Activated T-cell treated with anti-CD3 and anti-CD28 coated beads, Interleukin-2, amount 50 U/mL, for 72 hours (primary cell): Measurements from ENCODE around the gene RBMS3. TPM values are rescaled to one million over a fixed set of nuclear protein-coding genes. Genes with fewer than 3 reads are reported as not detected.

ENCODE experiments used
- ATAC-seq, 2 donors: fragments of 150-1000 bp; cut with Tn5 transposase; replicated peaks in 1 of 2; 2 replicates each; pipeline ENCODE4 v1.10.0; 2021; ENCODE audit warnings: moderate library complexity in 2 of 2, mild to moderate bottlenecking in 1 of 2
- DNase-seq, 2 donors: peaks; one replicate each; pipeline ENCODE4 v3.0.0; 2021 to 2022; ENCODE audit warnings: mixed read lengths in 1 of 2
- H3K27ac Mint-ChIP-seq: one replicate; pipeline ENCODE4 v1.8.0; 2022; ENCODE audit warnings: mild to moderate bottlenecking, moderate library complexity, mixed read lengths
- H3K27me3 Mint-ChIP-seq: one replicate; pipeline ENCODE4 v1.8.0; 2022; ENCODE audit warnings: low read depth, mixed read lengths
- H3K36me3 Mint-ChIP-seq, 2 donors: one replicate each; pipeline ENCODE4 v1.8.0; 2022; ENCODE audit warnings: mixed read lengths in 2 of 2, mild to moderate bottlenecking in 1 of 2; ENCODE audit not compliant: insufficient read depth in 2 of 2
- H3K4me1 Mint-ChIP-seq: one replicate; pipeline ENCODE4 v1.8.0; 2022; ENCODE audit warnings: low read depth, mixed read lengths
- H3K4me3 Mint-ChIP-seq, 2 donors: one replicate each; pipeline ENCODE4 v1.8.0; 2022; ENCODE audit warnings: mild to moderate bottlenecking in 2 of 2, mixed read lengths in 2 of 2, moderate library complexity in 2 of 2
- H3K9me3 Mint-ChIP-seq, 2 donors: one replicate each; pipeline ENCODE4 v1.8.0; 2022; ENCODE audit warnings: mixed read lengths in 2 of 2
- total RNA-seq, 2 donors: library from RNA; stranded (reverse); gene quantifications; one replicate each; pipeline ENCODE4 v1.2.3, GENCODE V29; 2022

The RBMS3 gene
- total RNA-seq, 2 donors from 2014 or later, result 2.5 to 3.0 TPM

DNA sequence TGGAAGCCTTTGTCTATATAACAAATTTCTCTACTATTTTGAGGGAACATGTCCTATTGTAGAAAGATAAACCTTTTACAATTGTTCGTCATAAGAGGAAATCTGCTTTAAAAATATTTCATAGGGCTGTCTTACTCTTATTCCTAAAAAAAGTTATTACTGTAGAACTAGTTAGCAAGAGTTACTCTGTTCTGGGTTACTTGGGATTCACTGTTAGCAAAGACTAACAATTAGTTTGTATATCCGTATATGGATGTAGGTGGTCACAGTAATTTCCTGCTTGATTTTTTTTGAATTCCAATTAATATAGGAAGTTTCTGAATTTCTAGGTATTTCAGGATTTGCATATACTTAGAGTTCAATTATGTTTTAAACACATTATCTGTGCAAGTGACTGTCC is 413.5 kb downstream of the RBMS3 start:
- H3K27ac Mint-ChIP-seq, result no peak overlapping the region
- no peaks in the 10 kb centered on the region for H3K36me3 Mint-ChIP-seq
- peaks cover 0 to 1% of the 10 kb centered on the region in 2 donors for H3K9me3 Mint-ChIP-seq
- no peak for ATAC-seq
- H3K4me1 Mint-ChIP-seq, result no peaks in the 10 kb centered on the region
- DNase-seq, result no peak
- no peak overlapping the region for H3K4me3 Mint-ChIP-seq
- H3K27me3 Mint-ChIP-seq, result peaks cover 23% of the 10 kb centered on the region

- Mint-ChIP-seq H3K4me3 (no peak overlapping the region), H3K36me3 (no peaks in the 10 kb centered on the region)
Measured at GRCh38 chr3:29694783-29695182, 413.9 kb downstream of the RBMS3 start.

DNA sequence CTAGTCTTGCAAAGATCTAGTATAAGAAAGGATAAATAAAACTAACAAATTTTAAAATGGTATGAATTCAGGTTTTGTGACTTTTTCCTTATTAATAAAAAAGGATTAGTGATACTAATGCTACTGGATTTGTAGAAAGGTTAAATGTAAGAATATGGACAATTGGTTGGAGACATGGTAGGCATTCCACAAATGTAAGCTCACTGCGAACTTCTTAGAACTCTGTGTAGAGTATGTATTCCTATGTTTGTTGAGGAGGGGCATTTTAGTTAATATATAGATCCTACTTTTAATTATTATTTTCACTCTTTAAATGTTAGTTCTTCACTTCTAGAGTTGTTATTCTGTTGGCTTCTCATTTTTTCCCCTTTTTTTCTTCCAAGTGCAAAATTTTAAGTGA is 414.3 kb downstream of the RBMS3 start:
- H3K27ac Mint-ChIP-seq, result no peak overlapping the region
- ATAC-seq (no peak), DNase-seq (no peak)
- no peak overlapping the region for H3K4me3 Mint-ChIP-seq
- H3K27me3 Mint-ChIP-seq, result peaks cover 23% of the 10 kb centered on the region
- H3K36me3 Mint-ChIP-seq, result no peaks in the 10 kb centered on the region
- H3K9me3 Mint-ChIP-seq, result peaks cover 0 to 1% of the 10 kb centered on the region in 2 donors
- H3K4me1 Mint-ChIP-seq, result no peaks in the 10 kb centered on the region

More at GRCh38 chr3:29694783-29695182, 413.9 kb downstream of the RBMS3 start:
- H3K4me1 Mint-ChIP-seq, result no peaks in the 10 kb centered on the region
- H3K27me3 Mint-ChIP-seq, result peaks cover 23% of the 10 kb centered on the region
- no peak for DNase-seq
- no peak overlapping the region for H3K27ac Mint-ChIP-seq
- peaks cover 0 to 1% of the 10 kb centered on the region in 2 donors for H3K9me3 Mint-ChIP-seq
- no peak for ATAC-seq

DNA sequence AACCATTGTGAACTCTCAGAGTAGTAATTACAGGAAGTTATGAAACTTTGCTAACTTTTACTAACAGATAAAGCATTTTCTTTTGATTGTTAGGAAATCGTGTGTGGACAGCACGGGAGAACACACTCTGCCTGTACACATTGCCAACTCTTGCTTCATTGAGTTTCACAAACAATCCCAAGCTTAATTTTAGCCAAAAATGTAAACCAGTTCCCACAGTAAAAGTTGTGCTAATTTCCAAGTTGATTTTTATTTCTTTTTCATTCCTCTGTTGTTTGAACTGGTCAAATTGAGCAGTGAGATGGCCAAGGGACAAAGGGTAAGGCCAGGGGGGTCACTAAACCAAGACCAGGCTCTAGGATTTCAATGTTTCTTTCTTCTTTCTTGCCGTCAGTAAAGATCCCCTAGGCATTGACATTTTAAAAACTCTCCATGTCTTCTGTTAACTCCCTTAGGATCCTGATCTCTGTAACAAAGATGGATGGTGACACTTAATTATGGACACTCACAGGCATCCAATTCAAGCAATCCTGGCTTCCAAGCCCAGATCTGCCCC is 414.9 kb downstream of the RBMS3 start:
- H3K4me1 Mint-ChIP-seq, result no peaks in the 10 kb centered on the region
- no peak overlapping the region for H3K4me3 Mint-ChIP-seq
- H3K27me3 Mint-ChIP-seq, result peaks cover 23% of the 10 kb centered on the region
- DNase-seq, result no peak
- ATAC-seq, result no peak
- no peak overlapping the region for H3K27ac Mint-ChIP-seq
- peaks cover 0 to 3% of the 10 kb centered on the region in 2 donors for H3K36me3 Mint-ChIP-seq
- H3K9me3 Mint-ChIP-seq, result peaks cover 0 to 4% of the 10 kb centered on the region in 2 donors

- no peak overlapping the region for H3K4me3 Mint-ChIP-seq
- no peaks in the 10 kb centered on the region for H3K4me1 Mint-ChIP-seq
- peaks cover 23% of the 10 kb centered on the region for H3K27me3 Mint-ChIP-seq
- peaks cover 0 to 3% of the 10 kb centered on the region in 2 donors for H3K36me3 Mint-ChIP-seq
- peaks cover 0 to 4% of the 10 kb centered on the region in 2 donors for H3K9me3 Mint-ChIP-seq
- DNase-seq (no peak), ATAC-seq (no peak)
- no peak overlapping the region for H3K27ac Mint-ChIP-seq
Measured at GRCh38 chr3:29696311-29696710, 415.4 kb downstream of the RBMS3 start.

DNA sequence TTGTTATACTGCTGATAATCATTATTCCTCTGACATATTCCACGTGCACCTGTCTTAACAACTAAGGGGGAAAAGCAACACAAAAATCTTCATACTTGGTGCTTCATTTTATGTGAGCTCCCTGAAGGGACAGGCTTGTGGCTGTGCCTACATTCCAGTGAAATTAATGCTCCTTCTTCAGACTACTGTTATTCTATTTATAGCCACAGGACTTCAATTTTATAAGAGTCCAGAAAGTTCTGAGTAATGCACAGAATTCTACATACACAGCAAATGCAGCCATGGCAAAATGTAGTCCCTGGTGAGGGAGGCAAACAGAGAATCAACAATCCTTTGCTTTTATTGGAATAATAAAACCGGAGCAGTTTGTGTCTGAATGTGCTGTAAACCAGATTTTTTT is 417.1 kb downstream of the RBMS3 start:
- Mint-ChIP-seq H3K27me3 (peaks cover 15% of the 10 kb centered on the region), H3K27ac (no peak overlapping the region), H3K4me3 (no peak overlapping the region), H3K4me1 (no peaks in the 10 kb centered on the region), H3K9me3 (peaks cover 0 to 3% of the 10 kb centered on the region in 2 donors), H3K36me3 (peaks cover 0 to 3% of the 10 kb centered on the region in 2 donors)
- no peak for DNase-seq
- no peak for ATAC-seq

GRCh38 chr3:29700256-29700655 is 419.4 kb downstream of the RBMS3 start:
- Mint-ChIP-seq H3K4me1 (no peaks in the 10 kb centered on the region), H3K4me3 (no peak overlapping the region), H3K36me3 (peaks cover 0 to 3% of the 10 kb centered on the region in 2 donors), H3K27ac (no peak overlapping the region), H3K9me3 (peaks cover 0 to 3% of the 10 kb centered on the region in 2 donors), H3K27me3 (peaks cover 9% of the 10 kb centered on the region)
- no peak for DNase-seq
- ATAC-seq, result no peak

- peaks cover 0 to 3% of the 10 kb centered on the region in 2 donors for H3K9me3 Mint-ChIP-seq
- H3K4me3 Mint-ChIP-seq, result no peak overlapping the region
- ATAC-seq, result no peak
- no peaks in the 10 kb centered on the region for H3K4me1 Mint-ChIP-seq
- H3K27me3 Mint-ChIP-seq, result no peaks in the 10 kb centered on the region
- peaks cover 0 to 3% of the 10 kb centered on the region in 2 donors for H3K36me3 Mint-ChIP-seq
- H3K27ac Mint-ChIP-seq, result no peak overlapping the region
- no peak for DNase-seq
Measured at GRCh38 chr3:29701326-29701983, 420.6 kb downstream of the RBMS3 start.

- no peak for DNase-seq
- H3K36me3 Mint-ChIP-seq, result no peaks in the 10 kb centered on the region
- H3K4me1 Mint-ChIP-seq, result no peaks in the 10 kb centered on the region
- no peak for ATAC-seq
- H3K4me3 Mint-ChIP-seq, result no peak overlapping the region
- H3K27ac Mint-ChIP-seq, result no peak overlapping the region
- H3K27me3 Mint-ChIP-seq, result no peaks in the 10 kb centered on the region
- H3K9me3 Mint-ChIP-seq, result no peaks in the 10 kb centered on the region
Measured at GRCh38 chr3:29705906-29706844, 425.3 kb downstream of the RBMS3 start.

DNA sequence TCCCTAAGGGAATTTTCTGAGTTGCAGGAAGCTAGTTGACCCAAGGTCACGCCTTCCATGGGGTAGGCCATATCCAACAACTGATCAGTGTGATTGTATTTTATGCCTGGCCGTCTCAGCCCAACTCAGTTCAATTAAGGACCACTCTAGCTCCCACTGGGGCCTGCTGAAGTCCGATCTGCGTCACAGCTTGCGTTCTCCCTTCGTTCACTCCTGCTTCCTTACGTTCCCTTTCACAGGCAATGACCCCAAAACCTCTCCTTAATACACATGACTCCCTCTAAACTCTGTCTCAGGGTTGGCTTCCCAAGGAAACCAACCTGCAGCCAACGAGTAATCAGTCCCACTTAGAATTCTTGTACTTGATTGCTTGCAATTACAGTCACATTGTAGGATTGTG is 428.0 kb downstream of the RBMS3 start:
- ATAC-seq (no peak), DNase-seq (no peak)
- Mint-ChIP-seq H3K27me3 (no peaks in the 10 kb centered on the region), H3K9me3 (no peaks in the 10 kb centered on the region), H3K27ac (no peak overlapping the region), H3K36me3 (no peaks in the 10 kb centered on the region), H3K4me1 (no peaks in the 10 kb centered on the region), H3K4me3 (no peak overlapping the region)

- H3K27me3 Mint-ChIP-seq, result no peaks in the 10 kb centered on the region
- no peaks in the 10 kb centered on the region for H3K4me1 Mint-ChIP-seq
- no peak overlapping the region for H3K27ac Mint-ChIP-seq
- DNase-seq, result no peak
- no peak for ATAC-seq
- no peak overlapping the region for H3K4me3 Mint-ChIP-seq
- no peaks in the 10 kb centered on the region for H3K9me3 Mint-ChIP-seq
- no peaks in the 10 kb centered on the region for H3K36me3 Mint-ChIP-seq
Measured at GRCh38 chr3:29711255-29711771, 430.4 kb downstream of the RBMS3 start.

DNA sequence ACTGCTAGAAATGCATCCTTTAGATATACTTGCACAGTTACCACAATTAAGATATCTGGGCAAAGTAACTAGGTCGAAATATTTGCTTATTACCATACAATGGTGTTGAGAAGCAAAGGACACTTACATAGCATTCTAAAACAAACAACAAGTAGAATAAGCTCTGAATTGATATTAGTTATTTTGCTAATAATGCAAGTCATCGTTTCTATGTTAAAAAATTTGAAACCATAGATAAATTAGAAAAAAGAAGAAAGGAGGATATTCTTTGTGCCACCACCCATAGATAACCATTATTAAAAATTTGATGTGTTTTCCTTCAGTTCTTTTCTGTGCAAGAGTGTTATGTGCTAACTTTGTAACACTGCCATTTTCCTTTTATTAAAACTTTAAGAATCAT is 435.3 kb downstream of the RBMS3 start:
- Mint-ChIP-seq H3K27ac (no peak overlapping the region), H3K36me3 (no peaks in the 10 kb centered on the region), H3K27me3 (no peaks in the 10 kb centered on the region), H3K9me3 (no peaks in the 10 kb centered on the region), H3K4me3 (no peak overlapping the region), H3K4me1 (no peaks in the 10 kb centered on the region)
- no peak for DNase-seq
- no peak for ATAC-seq

- Mint-ChIP-seq H3K4me1 (no peaks in the 10 kb centered on the region), H3K27me3 (no peaks in the 10 kb centered on the region), H3K9me3 (no peaks in the 10 kb centered on the region), H3K4me3 (no peak overlapping the region), H3K27ac (no peak overlapping the region), H3K36me3 (no peaks in the 10 kb centered on the region)
- ATAC-seq (no peak), DNase-seq (no peak)
Measured at GRCh38 chr3:29718661-29719065, 437.8 kb downstream of the RBMS3 start.
